VCaP (cell line): ENCODE data around the gene UBAP2.

Experiments used
- H3K27ac ChIP-seq: fragments of 450-650 bp; 2 replicates; pipeline ENCODE4 v1.5.1; 2017
- CTCF ChIP-seq: fragments of 450-650 bp; conservative IDR thresholded peaks from 2 replicates; pipeline ENCODE4 v1.5.1; 2017; ENCODE audit warnings: mild to moderate bottlenecking, moderate library complexity

Gene UBAP2

GRCh38 chr9:33924978-33925797 is 123.5 kb downstream of the UBAP2 start:
- peak; percentile 79 for TF ChIP-seq CTCF
- peak overlapping the region; percentile 46 for H3K27ac ChIP-seq

GRCh38 chr9:33923998-33924701 is 124.5 kb downstream of the UBAP2 start:
- H3K27ac ChIP-seq, result peak overlapping the region; percentile 46; the same call in 1 of the 2 replicates
- TF ChIP-seq CTCF, result no peak

GRCh38 chr9:33923079-33923478 is 125.6 kb downstream of the UBAP2 start:
- peak overlapping the region; percentile 46; the same call in 1 of the 2 replicates for H3K27ac ChIP-seq
- TF ChIP-seq CTCF, result no peak

- H3K27ac ChIP-seq, result peak overlapping the region; percentile 46; the same call in 1 of the 2 replicates
- TF ChIP-seq CTCF, result peak; percentile 76
These were observed 126.5 kb downstream of the UBAP2 start for GRCh38 chr9:33921967-33922895.

GRCh38 chr9:33919276-33919897 is 129.3 kb downstream of the UBAP2 start:
- peak overlapping the region; percentile 30; the same call in 1 of the 2 replicates for H3K27ac ChIP-seq
- no peak for TF ChIP-seq CTCF

GRCh38 chr9:33917036-33917435 is 131.7 kb downstream of the UBAP2 start:
- TF ChIP-seq CTCF, result no peak
- H3K27ac ChIP-seq, result peak overlapping the region; percentile 49
